NCI-H748 (cell line): ENCODE results near the gene FETUB.
A peak's percentile ranks its signal among the peaks of the same experiment; 100 is the strongest.
"Not testable (repeated sequence)": the region's sequence is repeated elsewhere in the genome, so short reads cannot be mapped to it uniquely, and the experiment has no call there.

Source experiments
- DNase-seq: peaks from one replicate; lab custom pipeline; 2025; ENCODE audit not compliant: unreplicated experiment; lab: John Stamatoyannopoulos, UW

Gene FETUB

GRCh38 chr3:186613637-186614265 is 26.4 kb upstream of the FETUB start:
- DNase-seq: no peak

GRCh38 chr3:186614266-186614596 is 26.0 kb upstream of the FETUB start:
- DNase-seq: no peak

- DNase-seq: peak; percentile 52
Observed at GRCh38 chr3:186614597-186615483, 25.4 kb upstream of the FETUB start.

- DNase-seq: no peak
Observed at GRCh38 chr3:186616299-186616617, 23.9 kb upstream of the FETUB start.

- peak; percentile 71 for DNase-seq
Observed at GRCh38 chr3:186617036-186617946, 22.9 kb upstream of the FETUB start.

GRCh38 chr3:186618318-186618938 is 21.8 kb upstream of the FETUB start:
- DNase-seq: no peak

GRCh38 chr3:186619787-186620212 is 20.4 kb upstream of the FETUB start:
- DNase-seq: no peak

GRCh38 chr3:186620213-186621092 is 19.7 kb upstream of the FETUB start:
- no peak for DNase-seq

- no peak for DNase-seq
Observed at GRCh38 chr3:186621894-186622650, 18.1 kb upstream of the FETUB start.

- no peak for DNase-seq
Observed at GRCh38 chr3:186622651-186623310, 17.4 kb upstream of the FETUB start.

GRCh38 chr3:186624598-186624997 is 15.6 kb upstream of the FETUB start:
- no peak for DNase-seq

- DNase-seq: no peak
Observed at GRCh38 chr3:186625600-186626042, 14.6 kb upstream of the FETUB start.

- no peak for DNase-seq
Observed at GRCh38 chr3:186626254-186626847, 13.8 kb upstream of the FETUB start.

GRCh38 chr3:186627852-186628414 is 12.3 kb upstream of the FETUB start:
- no peak for DNase-seq

- no peak for DNase-seq
Observed at GRCh38 chr3:186628756-186629155, 11.4 kb upstream of the FETUB start.

- DNase-seq: no peak
Observed at GRCh38 chr3:186630950-186631641, 9.1 kb upstream of the FETUB start.

GRCh38 chr3:186633481-186633880 is 6.7 kb upstream of the FETUB start:
- no peak for DNase-seq

GRCh38 chr3:186634207-186634606 is 6.0 kb upstream of the FETUB start:
- DNase-seq: not testable (repeated sequence)
